HG03575 (cell line): Measurements from ENCODE around the gene PHOX2B.
"Not testable (repeated sequence)": the region's sequence is repeated elsewhere in the genome, so short reads cannot be mapped to it uniquely, and the experiment has no call there.

ENCODE experiments used
- ATAC-seq: cut with Tn5 transposase; IDR thresholded peaks from one replicate; pipeline ENCODE4 v1.9.1; 2021; ENCODE audit not compliant: unreplicated experiment, insufficient number of reproducible peaks, low FRiP score; ENCODE audit errors: extremely low read depth

Gene PHOX2B

GRCh38 chr4:41750121-41750625, 1.6 kb upstream of the PHOX2B start:
- no peak for ATAC-seq

GRCh38 chr4:41749631-41750039, 1.1 kb upstream of the PHOX2B start:
- no peak for ATAC-seq

- ATAC-seq, result no peak
Observed at GRCh38 chr4:41748074-41748570, 403 bp downstream of the PHOX2B start.

GRCh38 chr4:41747230-41748055, 1.1 kb downstream of the PHOX2B start:
- ATAC-seq, result no peak

GRCh38 chr4:41746440-41747229, 1.9 kb downstream of the PHOX2B start:
- ATAC-seq, result no peak

DNA sequence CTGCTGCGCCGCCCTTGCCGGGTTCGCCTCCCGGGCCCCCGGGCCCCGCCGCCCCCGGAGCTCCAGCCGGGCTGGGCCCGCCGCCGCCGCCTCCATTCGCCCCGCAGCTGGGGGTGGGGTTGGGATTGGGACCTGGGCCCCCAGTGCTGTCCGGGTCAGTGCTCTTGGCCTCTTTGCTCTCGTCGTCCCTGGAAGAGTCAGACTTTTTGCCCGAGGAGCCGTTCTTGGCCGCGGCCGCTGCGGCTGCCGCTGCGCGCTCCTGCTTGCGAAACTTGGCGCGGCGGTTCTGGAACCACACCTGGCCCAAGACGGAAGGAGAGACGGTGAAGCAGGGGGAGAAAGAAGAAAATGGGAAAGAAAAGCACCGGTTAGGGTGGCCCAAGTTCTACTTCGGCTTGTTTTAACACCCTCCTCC, 2.5 kb downstream of the PHOX2B start:
- ATAC-seq, result no peak

- ATAC-seq, result no peak
Observed at GRCh38 chr4:41745292-41746024, 3.1 kb downstream of the PHOX2B start.

DNA sequence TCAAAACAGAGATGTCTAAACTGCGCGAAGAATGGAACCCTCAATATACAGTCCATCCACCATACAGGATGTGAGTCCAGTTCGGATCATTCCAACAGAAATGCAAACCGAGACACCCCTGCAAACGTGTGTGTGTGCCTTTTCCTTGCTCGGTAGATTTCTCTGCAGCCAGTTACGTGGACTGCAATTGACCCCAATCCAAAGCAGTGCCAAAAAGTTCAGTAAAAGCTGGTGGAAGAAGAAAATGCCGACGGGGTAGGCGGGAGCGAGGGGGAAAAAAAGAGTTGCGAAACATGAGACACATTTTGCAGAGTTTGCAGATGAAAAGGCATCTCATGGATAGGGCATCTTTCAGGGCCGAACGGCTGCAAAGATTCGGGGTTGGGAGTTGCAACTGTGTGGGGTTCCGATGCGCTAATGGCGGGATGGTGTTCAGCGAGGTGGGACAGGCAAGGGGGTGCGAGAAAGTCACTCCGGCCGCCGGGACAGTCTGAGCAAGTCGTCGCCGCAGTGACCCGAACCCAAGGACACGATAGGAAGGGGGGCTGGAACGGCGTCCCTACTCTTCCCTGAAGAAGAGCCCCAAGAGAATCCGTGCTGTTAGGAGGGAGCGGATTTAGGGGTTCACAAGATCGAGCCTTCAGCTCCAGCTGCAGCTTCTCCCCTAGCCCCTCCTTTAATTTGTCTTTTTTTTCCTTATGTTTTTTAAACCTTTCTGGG, 3.8 kb downstream of the PHOX2B start:
- ATAC-seq, result no peak

DNA sequence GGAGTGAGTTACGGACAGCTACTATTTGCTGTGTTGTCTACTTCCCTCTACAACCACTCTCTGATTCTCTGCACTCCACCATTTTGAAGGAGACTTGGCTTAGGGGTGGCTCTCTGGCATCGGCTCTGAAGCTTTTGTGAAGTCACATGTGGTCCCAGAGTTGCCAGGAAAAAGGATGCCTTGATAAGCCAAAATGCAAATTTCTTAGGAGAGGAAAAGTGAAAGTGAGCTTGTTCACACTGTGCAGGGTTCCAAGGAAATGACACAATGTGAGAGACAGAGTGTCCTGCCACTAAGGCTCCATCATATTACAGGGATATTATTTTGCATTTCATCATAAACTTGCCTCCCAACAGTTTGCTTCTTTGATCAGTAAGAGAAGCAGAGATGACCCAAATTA, 7.2 kb downstream of the PHOX2B start:
- no peak for ATAC-seq

DNA sequence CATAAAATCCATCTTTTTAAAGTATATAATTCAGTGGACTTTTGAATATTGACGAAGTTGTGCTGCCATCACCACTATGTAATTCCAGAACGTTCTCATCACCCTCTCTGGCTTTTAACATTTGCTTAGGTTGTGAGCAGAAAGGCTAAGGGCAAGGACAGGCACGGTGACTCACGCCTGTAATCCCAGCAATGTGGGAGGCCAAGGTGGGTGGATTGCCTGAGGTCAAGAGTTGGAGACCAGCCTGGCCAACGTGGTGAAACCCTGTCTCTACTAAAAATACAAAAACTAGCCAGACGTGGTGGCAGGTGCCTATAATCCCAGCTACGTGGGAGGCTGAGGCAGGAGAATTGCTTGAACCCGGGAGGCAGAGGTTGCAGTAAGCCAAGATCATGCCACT, 11.0 kb downstream of the PHOX2B start:
- not testable (repeated sequence) for ATAC-seq

DNA sequence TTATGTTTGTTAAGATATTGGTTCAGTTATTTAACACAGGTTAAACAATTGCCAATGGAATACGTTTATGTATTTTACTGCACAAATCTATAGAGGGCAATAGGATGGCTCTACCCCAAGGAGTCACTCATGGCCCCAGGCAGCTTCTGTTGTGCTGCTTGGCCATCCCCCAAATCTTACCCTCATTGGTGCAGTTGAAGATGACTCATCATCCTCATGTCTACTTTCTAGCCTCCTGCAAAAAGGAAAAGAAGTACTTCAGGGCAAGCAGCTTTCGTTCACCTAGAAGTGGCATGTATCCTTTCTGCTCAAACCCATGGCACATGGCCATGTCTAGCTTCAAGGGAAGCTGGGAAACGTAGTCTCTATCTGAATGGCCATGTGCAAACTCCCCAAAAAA, 14.2 kb downstream of the PHOX2B start:
- ATAC-seq, result no peak

DNA sequence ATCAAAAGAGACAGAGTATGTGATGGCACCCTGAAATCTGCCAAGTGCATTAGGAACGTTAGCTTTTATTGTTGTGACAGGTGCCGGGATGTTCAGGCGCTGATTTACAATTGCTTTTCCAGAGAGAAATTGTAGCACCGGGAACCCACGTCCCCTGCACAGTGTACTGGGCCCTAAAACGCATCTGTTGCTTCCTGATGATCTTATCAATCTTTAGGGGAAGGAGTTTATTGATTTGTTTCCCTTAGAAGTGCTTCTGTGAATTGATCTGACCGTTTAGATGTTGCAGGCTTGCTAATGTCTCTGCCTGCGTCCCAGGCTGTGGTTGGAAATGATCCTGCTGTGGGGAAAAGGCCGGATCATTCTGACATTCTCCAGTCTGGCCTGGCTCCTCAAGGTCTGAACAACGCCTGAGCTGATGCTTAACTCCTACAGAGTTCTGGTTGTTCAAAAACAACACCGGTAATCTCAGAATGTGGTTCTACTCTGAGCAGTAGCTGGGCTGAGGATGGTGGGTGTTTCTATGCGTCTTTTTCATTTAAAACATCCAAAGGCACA, 16.9 kb downstream of the PHOX2B start:
- no peak for ATAC-seq

DNA sequence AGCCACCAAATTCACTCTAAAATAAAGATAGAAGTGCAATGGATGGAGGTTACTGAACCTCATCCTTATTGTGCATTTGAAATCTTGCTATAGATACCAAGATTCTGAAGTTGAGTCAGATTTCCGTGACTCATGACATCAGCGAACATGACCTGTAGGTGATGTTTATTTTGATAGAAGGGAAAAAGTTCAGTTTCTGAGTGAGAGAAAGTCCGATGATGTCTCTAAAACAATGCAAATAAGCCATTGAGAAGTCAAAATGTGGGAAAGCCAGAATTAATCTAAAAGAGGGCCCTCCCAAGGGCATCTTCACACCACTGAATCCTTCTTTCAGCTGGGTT, 20.0 kb downstream of the PHOX2B start:
- ATAC-seq, result no peak

- no peak for ATAC-seq
Observed at GRCh38 chr4:41727861-41728572, 20.5 kb downstream of the PHOX2B start.

GRCh38 chr4:41725254-41725653, 23.3 kb downstream of the PHOX2B start:
- no peak for ATAC-seq

DNA sequence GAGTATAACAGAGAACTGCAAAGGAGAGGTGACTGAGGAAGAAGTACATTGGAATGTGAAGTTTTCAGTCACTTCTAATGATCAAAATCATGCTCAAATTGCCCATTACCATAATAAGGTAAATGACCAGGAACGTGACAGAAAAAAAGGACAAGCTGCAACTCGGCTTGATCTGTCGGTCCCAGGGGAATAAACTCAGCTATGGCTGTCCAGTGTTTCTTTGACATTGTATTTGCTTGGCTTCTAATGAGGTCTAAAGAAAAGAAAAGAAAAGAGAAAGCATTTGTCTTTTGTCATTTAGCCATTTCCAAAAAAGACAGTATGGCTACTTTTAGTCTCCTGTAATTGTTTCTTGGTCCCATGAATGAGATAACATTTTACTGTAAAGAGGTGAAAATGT, 25.2 kb downstream of the PHOX2B start:
- ATAC-seq, result no peak

DNA sequence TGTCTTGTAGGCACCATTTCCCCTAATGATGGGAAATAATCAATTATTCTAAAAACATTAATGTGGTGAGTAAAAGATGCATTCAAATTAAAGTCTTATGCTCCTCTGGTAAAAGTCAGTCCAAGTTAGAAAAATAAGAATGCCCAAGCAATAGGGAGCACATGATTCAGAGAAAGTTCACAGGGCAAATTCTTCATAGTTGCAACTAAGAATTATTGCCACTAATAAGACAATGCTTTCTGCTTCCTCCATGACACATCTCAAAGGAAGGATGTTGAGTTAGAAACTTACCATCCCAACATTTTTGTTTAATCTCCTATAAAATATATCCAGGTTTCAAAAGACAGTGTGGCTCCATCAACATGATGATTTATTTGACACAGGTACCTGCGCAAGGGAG, 26.3 kb downstream of the PHOX2B start:
- ATAC-seq, result no peak

GRCh38 chr4:41719417-41719816, 29.1 kb downstream of the PHOX2B start:
- ATAC-seq, result no peak
